22Rv1 (cell line): ENCODE measurements around the gene ANKRD40.

Experiments used
- ZFX ChIP-seq: fragments of 450-650 bp; IDR thresholded peaks from 2 replicates; pipeline ENCODE4 v1.6.1; 2017; ENCODE audit warnings: antibody characterized with exemption, borderline replicate concordance
- TF ChIP-seq, protein P1 (sequence below): fragments of 450-650 bp; IDR thresholded peaks from 2 replicates; pipeline ENCODE4 v1.5.1; 2017; ENCODE audit warnings: mild to moderate bottlenecking

DNA sequence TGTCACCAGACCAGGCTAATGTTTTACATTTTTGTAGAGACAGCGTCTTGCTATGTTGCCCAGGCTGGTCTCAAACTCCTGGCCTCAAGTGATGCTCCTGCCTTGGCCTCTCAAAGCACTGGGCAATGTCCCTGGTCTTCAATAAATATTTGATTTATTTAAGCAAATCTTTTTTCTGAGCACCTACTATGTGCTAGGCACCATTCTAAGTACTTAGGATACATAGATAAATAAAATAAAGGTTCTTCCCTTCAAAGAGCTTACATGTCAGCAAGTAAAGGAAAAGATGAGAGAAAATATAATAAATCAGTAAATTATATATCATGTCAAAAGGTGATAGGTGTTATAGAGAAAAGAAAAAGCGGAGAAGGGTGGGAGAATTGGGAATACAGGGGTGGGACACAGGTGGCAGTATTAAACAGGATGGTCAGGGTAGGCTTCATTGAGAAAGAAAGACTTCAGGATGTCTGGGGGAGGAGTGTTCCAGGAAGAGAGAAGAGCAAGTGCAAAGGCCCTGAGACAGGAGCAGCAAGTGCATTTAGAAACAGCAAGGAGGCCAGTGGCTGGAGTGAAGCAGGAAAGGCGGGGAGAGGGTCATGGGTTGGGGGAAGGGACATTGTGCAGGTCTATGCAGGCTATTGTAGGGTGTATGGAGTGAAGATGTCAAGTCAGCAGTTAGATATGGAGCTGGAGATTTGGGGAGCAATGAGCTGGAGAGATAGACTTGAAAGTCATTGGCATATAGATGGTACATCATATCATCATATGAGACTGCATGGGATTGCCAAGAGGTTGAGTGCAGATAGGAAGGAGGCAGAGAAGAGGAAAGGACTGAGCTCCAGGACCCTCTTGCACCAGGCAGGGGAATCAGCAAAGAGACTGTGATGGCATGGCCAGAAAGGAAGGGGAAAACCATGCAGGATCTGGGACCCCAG lies 61.7 kb downstream of the ANKRD40 start:
- TF ChIP-seq ZFX = no peak
- TF ChIP-seq, protein P1, sequence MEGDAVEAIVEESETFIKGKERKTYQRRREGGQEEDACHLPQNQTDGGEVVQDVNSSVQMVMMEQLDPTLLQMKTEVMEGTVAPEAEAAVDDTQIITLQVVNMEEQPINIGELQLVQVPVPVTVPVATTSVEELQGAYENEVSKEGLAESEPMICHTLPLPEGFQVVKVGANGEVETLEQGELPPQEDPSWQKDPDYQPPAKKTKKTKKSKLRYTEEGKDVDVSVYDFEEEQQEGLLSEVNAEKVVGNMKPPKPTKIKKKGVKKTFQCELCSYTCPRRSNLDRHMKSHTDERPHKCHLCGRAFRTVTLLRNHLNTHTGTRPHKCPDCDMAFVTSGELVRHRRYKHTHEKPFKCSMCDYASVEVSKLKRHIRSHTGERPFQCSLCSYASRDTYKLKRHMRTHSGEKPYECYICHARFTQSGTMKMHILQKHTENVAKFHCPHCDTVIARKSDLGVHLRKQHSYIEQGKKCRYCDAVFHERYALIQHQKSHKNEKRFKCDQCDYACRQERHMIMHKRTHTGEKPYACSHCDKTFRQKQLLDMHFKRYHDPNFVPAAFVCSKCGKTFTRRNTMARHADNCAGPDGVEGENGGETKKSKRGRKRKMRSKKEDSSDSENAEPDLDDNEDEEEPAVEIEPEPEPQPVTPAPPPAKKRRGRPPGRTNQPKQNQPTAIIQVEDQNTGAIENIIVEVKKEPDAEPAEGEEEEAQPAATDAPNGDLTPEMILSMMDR = no peak
